ENCODE results near the gene C2CD4D. TPM values are rescaled to one million over a fixed set of nuclear protein-coding genes. Genes with fewer than 3 reads are reported as not detected.
A peak's percentile ranks its signal among the peaks of the same experiment; 100 is the strongest.
"Not testable (repeated sequence)": the region's sequence is repeated elsewhere in the genome, so short reads cannot be mapped to it uniquely, and the experiment has no call there.

The C2CD4D gene
- total and polyA plus RNA-seq, 2 donors (not counting 1 experiment from before 2014, with no cell fraction given), result not detected

GRCh38 chr1:151882466-151882865 lies 42.8 kb upstream of the C2CD4D start:
- no peak for TF ChIP-seq EZH2 (IDR thresholded peaks at IDR 0.05; ENCODE audit: low read length, missing control alignments)
- no peak for TF ChIP-seq CTCF (conservative IDR thresholded peaks at IDR 0.05 in 1 of 2, IDR thresholded peaks at IDR 0.05 in 1 of 2; ENCODE audit: low read depth in 1 of 2, low read length in 2 of 2)
- H3K27me3 ChIP-seq (ENCODE audit: control insufficient read depth, insufficient read depth, low read length), result no peaks in the 10 kb centered on the region
- no peak overlapping the region for H3K4me2 ChIP-seq (ENCODE audit: extremely low read depth, insufficient read depth, low read length)
- no peaks in the 10 kb centered on the region for H3K9me3 ChIP-seq (ENCODE audit: control insufficient read depth, insufficient read depth, low read depth, low read length)
- no peak overlapping the region for H3K9ac ChIP-seq (ENCODE audit: insufficient read depth, low read length)
- H3K79me2 ChIP-seq (ENCODE audit: control insufficient read depth, insufficient read depth, low read length), result no peaks in the 10 kb centered on the region
- no peak overlapping the region for H3K4me3 ChIP-seq (replicated peaks in 1 of 4; ENCODE audit: control extremely low read depth in 1 of 4, insufficient read depth in 1 of 4, low read depth in 3 of 4, low read length in 4 of 4)
- H3K36me3 ChIP-seq (ENCODE audit: control insufficient read depth, insufficient read depth, low read length), result no peaks in the 10 kb centered on the region
- DNase-seq (ENCODE audit: low read depth in 2 of 2), result no peak
- H3K27ac ChIP-seq (ENCODE audit: insufficient read depth, low read length), result no peak overlapping the region
- H4K20me1 ChIP-seq (ENCODE audit: control insufficient read depth, extremely low read depth, insufficient read depth, low read length), result no peaks in the 10 kb centered on the region
- H2AFZ ChIP-seq (ENCODE audit: low read length), result no peak overlapping the region
- H3K4me1 ChIP-seq (ENCODE audit: control insufficient read depth, extremely low read depth, insufficient read depth, low read length), result no peaks in the 10 kb centered on the region

GRCh38 chr1:151881479-151881878 lies 41.9 kb upstream of the C2CD4D start:
- Histone ChIP-seq H3K4me2 (ENCODE audit: extremely low read depth, insufficient read depth, low read length) (no peak overlapping the region), H3K4me1 (ENCODE audit: control insufficient read depth, extremely low read depth, insufficient read depth, low read length) (no peaks in the 10 kb centered on the region)

GRCh38 chr1:151875419-151876097 lies 35.9 kb upstream of the C2CD4D start:
- TF ChIP-seq EZH2 (IDR thresholded peaks at IDR 0.05; ENCODE audit: low read length, missing control alignments) (no peak), CTCF (conservative IDR thresholded peaks at IDR 0.05 in 1 of 2, IDR thresholded peaks at IDR 0.05 in 1 of 2; ENCODE audit: low read depth in 1 of 2, low read length in 2 of 2) (no peak)
- no peak overlapping the region for H3K4me2 ChIP-seq (ENCODE audit: extremely low read depth, insufficient read depth, low read length)
- DNase-seq (ENCODE audit: low read depth in 2 of 2), result no peak
- no peak overlapping the region for H3K27ac ChIP-seq (ENCODE audit: insufficient read depth, low read length)
- no peaks in the 10 kb centered on the region for H3K36me3 ChIP-seq (ENCODE audit: control insufficient read depth, insufficient read depth, low read length)
- H3K9me3 ChIP-seq (ENCODE audit: control insufficient read depth, insufficient read depth, low read depth, low read length), result no peaks in the 10 kb centered on the region
- H3K4me1 ChIP-seq (ENCODE audit: control insufficient read depth, extremely low read depth, insufficient read depth, low read length), result no peaks in the 10 kb centered on the region
- no peak overlapping the region for H3K9ac ChIP-seq (ENCODE audit: insufficient read depth, low read length)
- H4K20me1 ChIP-seq (ENCODE audit: control insufficient read depth, extremely low read depth, insufficient read depth, low read length), result no peaks in the 10 kb centered on the region
- H3K27me3 ChIP-seq (ENCODE audit: control insufficient read depth, insufficient read depth, low read length), result no peaks in the 10 kb centered on the region
- no peak overlapping the region for H2AFZ ChIP-seq (ENCODE audit: low read length)
- H3K4me3 ChIP-seq (replicated peaks in 1 of 4; ENCODE audit: control extremely low read depth in 1 of 4, insufficient read depth in 1 of 4, low read depth in 3 of 4, low read length in 4 of 4), result no peak overlapping the region
- no peaks in the 10 kb centered on the region for H3K79me2 ChIP-seq (ENCODE audit: control insufficient read depth, insufficient read depth, low read length)

More at GRCh38 chr1:151881479-151881878, 41.9 kb upstream of the C2CD4D start:
- no peak overlapping the region for H3K9ac ChIP-seq (ENCODE audit: insufficient read depth, low read length)
- DNase-seq (ENCODE audit: low read depth in 2 of 2), result peak in 1 of 2 donors; percentile 19
- no peaks in the 10 kb centered on the region for H3K27me3 ChIP-seq (ENCODE audit: control insufficient read depth, insufficient read depth, low read length)
- H3K4me3 ChIP-seq (replicated peaks in 1 of 4; ENCODE audit: control extremely low read depth in 1 of 4, insufficient read depth in 1 of 4, low read depth in 3 of 4, low read length in 4 of 4), result no peak overlapping the region
- no peaks in the 10 kb centered on the region for H3K36me3 ChIP-seq (ENCODE audit: control insufficient read depth, insufficient read depth, low read length)
- H3K27ac ChIP-seq (ENCODE audit: insufficient read depth, low read length), result no peak overlapping the region
- TF ChIP-seq EZH2 (IDR thresholded peaks at IDR 0.05; ENCODE audit: low read length, missing control alignments), result no peak
- TF ChIP-seq CTCF (conservative IDR thresholded peaks at IDR 0.05 in 1 of 2, IDR thresholded peaks at IDR 0.05 in 1 of 2; ENCODE audit: low read depth in 1 of 2, low read length in 2 of 2), result no peak
- H3K9me3 ChIP-seq (ENCODE audit: control insufficient read depth, insufficient read depth, low read depth, low read length), result no peaks in the 10 kb centered on the region
- no peaks in the 10 kb centered on the region for H3K79me2 ChIP-seq (ENCODE audit: control insufficient read depth, insufficient read depth, low read length)
- no peak overlapping the region for H2AFZ ChIP-seq (ENCODE audit: low read length)
- H4K20me1 ChIP-seq (ENCODE audit: control insufficient read depth, extremely low read depth, insufficient read depth, low read length), result no peaks in the 10 kb centered on the region

- H3K9ac ChIP-seq (ENCODE audit: insufficient read depth, low read length); H3K27ac ChIP-seq (ENCODE audit: insufficient read depth, low read length); H3K4me2 ChIP-seq (ENCODE audit: extremely low read depth, insufficient read depth, low read length); DNase-seq (ENCODE audit: low read depth in 2 of 2); H3K4me3 ChIP-seq (replicated peaks in 1 of 4; ENCODE audit: control extremely low read depth in 1 of 4, insufficient read depth in 1 of 4, low read depth in 3 of 4, low read length in 4 of 4); H4K20me1 ChIP-seq (ENCODE audit: control insufficient read depth, extremely low read depth, insufficient read depth, low read length); H3K4me1 ChIP-seq (ENCODE audit: control insufficient read depth, extremely low read depth, insufficient read depth, low read length); H3K79me2 ChIP-seq (ENCODE audit: control insufficient read depth, insufficient read depth, low read length); H3K36me3 ChIP-seq (ENCODE audit: control insufficient read depth, insufficient read depth, low read length); H3K9me3 ChIP-seq (ENCODE audit: control insufficient read depth, insufficient read depth, low read depth, low read length); H3K27me3 ChIP-seq (ENCODE audit: control insufficient read depth, insufficient read depth, low read length); H2AFZ ChIP-seq (ENCODE audit: low read length): not testable (repeated sequence)
Observed at GRCh38 chr1:151872776-151873175, 33.2 kb upstream of the C2CD4D start.
